B cell (primary cell): ENCODE measurements around the gene TMEM176A. TPM values are rescaled to one million over a fixed set of nuclear protein-coding genes. Genes with fewer than 3 reads are reported as not detected.

Experiments used
- ATAC-seq: fragments of 200-7000 bp; cut with Tn5 transposase; one replicate; pipeline ENCODE4 v1.10.0; 2021; ENCODE audit warnings: low read depth, mild to moderate bottlenecking, moderate number of reproducible peaks, moderate library complexity
- CTCF ChIA-PET: fragments of 350-600 bp; sonication (Branson Sonifier 250); formaldehyde crosslinking; loops from one replicate; lab custom pipeline; 2021; ENCODE audit warnings: antibody characterized with exemption, inconsistent platforms; lab: Charles Lee
- POLR2A ChIA-PET: fragments of 350-600 bp; sonication (Branson Sonifier 250); formaldehyde crosslinking; loops from one replicate; lab custom pipeline; 2021; ENCODE audit warnings: antibody characterized with exemption; lab: Charles Lee
- DNase-seq: peaks from one replicate; pipeline ENCODE4 v3.0.0; 2013
- H2AFZ ChIP-seq: 2 replicates; pipeline ENCODE4 v1.6.1; 2012; ENCODE audit warnings: mild to moderate bottlenecking, low read depth, low read length; ENCODE audit not compliant: insufficient read depth, poor library complexity, severe bottlenecking
- H3K27ac ChIP-seq, 2 donors: 1 replicate in 1 of 2; 2 replicates in 1 of 2; pipeline ENCODE4 v1.5.1; 2012 to 2013; ENCODE audit warnings: low read length in 2 of 2, mild to moderate bottlenecking in 2 of 2, moderate library complexity in 1 of 2
- H3K27me3 ChIP-seq, 4 experiments: fragments of 200-600 bp in 1 of 4; sonication (generic) in 1 of 4; replicated peaks in 1 of 4; 1 replicate in 2 of 4; 2 replicates in 2 of 4; pipeline versions ENCODE4 v1.6.1 to v1.7.0; 2013 to 2016; ENCODE audit warnings: low read length in 3 of 4, mild to moderate bottlenecking in 2 of 4, mixed read lengths in 1 of 4, moderate library complexity in 1 of 4; ENCODE audit not compliant: insufficient read depth in 4 of 4, control insufficient read depth in 3 of 4; ENCODE audit errors: control extremely low read depth in 1 of 4
- H3K36me3 ChIP-seq, 2 experiments: replicated peaks in 1 of 2; 1 replicate in 1 of 2; 2 replicates in 1 of 2; pipeline versions ENCODE4 v1.6.1 to v1.7.1; 2013; ENCODE audit warnings: low read length in 1 of 2; ENCODE audit not compliant: insufficient read depth in 2 of 2, control insufficient read depth in 1 of 2; ENCODE audit errors: control extremely low read depth in 1 of 2, extremely low read depth in 1 of 2
- H3K4me1 ChIP-seq, 2 donors: fragments of 200-600 bp in 1 of 2; sonication (generic) in 1 of 2; 1 replicate in 1 of 2; 2 replicates in 1 of 2; pipeline versions ENCODE4 v1.5.1 to v1.6.1; 2013 to 2017; ENCODE audit warnings: low read length in 2 of 2; ENCODE audit not compliant: control insufficient read depth in 2 of 2, insufficient read depth in 2 of 2
- H3K4me2 ChIP-seq: replicated peaks from 2 replicates; pipeline ENCODE3; 2012; ENCODE audit warnings: mild to moderate bottlenecking, low read depth, low read length; ENCODE audit not compliant: poor library complexity, severe bottlenecking
- H3K4me3 ChIP-seq, 5 experiments: fragments of 200-600 bp in 1 of 5; sonication (generic) in 1 of 5; 1 replicate in 3 of 5; 2 replicates in 2 of 5; pipeline versions ENCODE4 v1.5.1 to v1.7.0; 2011 to 2016; ENCODE audit warnings: low read length in 4 of 5, mild to moderate bottlenecking in 4 of 5, low read depth in 2 of 5, control low read depth in 1 of 5, moderate library complexity in 1 of 5; ENCODE audit not compliant: insufficient read depth in 1 of 5; ENCODE audit errors: control extremely low read depth in 1 of 5, extremely low read depth in 1 of 5
- H3K79me2 ChIP-seq: fragments of 200-600 bp; sonication (generic); one replicate; pipeline ENCODE4 v1.6.0; 2016; ENCODE audit warnings: low read length; ENCODE audit not compliant: control insufficient read depth, insufficient read depth
- H3K9ac ChIP-seq: fragments of 200-600 bp; sonication (generic); 2 replicates; pipeline ENCODE4 v1.6.1; 2017; ENCODE audit warnings: mild to moderate bottlenecking, low read length, moderate library complexity
- H3K9me3 ChIP-seq, 3 donors: one replicate each; pipeline versions ENCODE4 v1.6.1 to v1.7.1; 2013; ENCODE audit warnings: low read length in 2 of 3; ENCODE audit not compliant: control insufficient read depth in 2 of 3, insufficient read depth in 1 of 3; ENCODE audit errors: control extremely low read depth in 1 of 3
- H4K20me1 ChIP-seq: 2 replicates; pipeline ENCODE4 v1.6.0; 2012; ENCODE audit warnings: mild to moderate bottlenecking, low read length; ENCODE audit not compliant: insufficient read depth, control insufficient read depth, poor library complexity, severe bottlenecking
- H3K27ac Mint-ChIP-seq: one replicate; pipeline ENCODE4 v1.8.0; 2021; ENCODE audit warnings: mixed read lengths
- H3K27me3 Mint-ChIP-seq: one replicate; pipeline ENCODE4 v1.8.0; 2021; ENCODE audit warnings: mixed read lengths
- H3K4me1 Mint-ChIP-seq: one replicate; pipeline ENCODE4 v1.8.0; 2021; ENCODE audit warnings: mixed read lengths
- H3K4me3 Mint-ChIP-seq: one replicate; pipeline ENCODE4 v1.8.0; 2021; ENCODE audit warnings: mixed read lengths
- H3K9me3 Mint-ChIP-seq: one replicate; pipeline ENCODE4 v1.8.0; 2022; ENCODE audit warnings: mixed read lengths; ENCODE audit not compliant: insufficient read depth
- CTCF ChIP-seq: fragments of 200-600 bp; IDR thresholded peaks from one replicate; pipeline ENCODE4 v1.8.0; 2022; ENCODE audit warnings: antibody characterized with exemption, mild to moderate bottlenecking
- EZH2 ChIP-seq: IDR thresholded peaks from 2 replicates; pipeline ENCODE4 v1.6.1; 2012; ENCODE audit warnings: borderline replicate concordance, low read depth, mild to moderate bottlenecking, moderate library complexity, low read length; ENCODE audit not compliant: insufficient read depth, poor library complexity, severe bottlenecking
- WGBS: methylation state at CpG from one replicate; pipeline ENCODE4 v1.1.5; 2013; ENCODE audit warnings: missing lambda C conversion rate; ENCODE audit not compliant: insufficient coverage; 5-methylcytosine and 5-hydroxymethylcytosine counted together
- intact Hi-C: fragments of 100-400 bp; cut with micrococcal nuclease; formaldehyde crosslinking; loops from one replicate; pipeline ENCODE4 v1.10.0; 2022
- polyA plus RNA-seq: library from polyadenylated mRNA; depleted of rRNA; stranded (reverse); fragments of >200 nt; gene quantifications from 2 replicates; pipeline ENCODE4 v1.2.3, GENCODE V29; 2012
- total RNA-seq, 2 donors: library from RNA; stranded (reverse); fragments of 120-200 nt in 1 of 2; gene quantifications; 1 replicate in 1 of 2; 2 replicates in 1 of 2; pipeline versions ENCODE4 v1.2.3 to v1.2.4, GENCODE V29; 2013 to 2022

Gene TMEM176A
- total and polyA plus RNA-seq, 2 donors (not counting 1 experiment from before 2014, with no cell fraction given), result 1.1 TPM; not detected in 1

- Mint-ChIP-seq H3K27me3 (peaks cover 49% of the 10 kb centered on the region), H3K4me1 (no peaks in the 10 kb centered on the region), H3K27ac (no peak overlapping the region), H3K9me3 (no peaks in the 10 kb centered on the region), H3K4me3 (no peak overlapping the region)
- intact Hi-C loops, result no loop called here
- Histone ChIP-seq H3K4me3 (no peak overlapping the region), H3K4me2 (no peak overlapping the region), H3K27ac (no peak overlapping the region), H3K4me1 (no peaks in the 10 kb centered on the region), H3K79me2 (no peaks in the 10 kb centered on the region), H3K9me3 (peaks cover 0 to 1% (median 0%) of the 10 kb centered on the region in 3 donors), H3K9ac (no peak overlapping the region), H3K27me3 (peaks cover 0 to 11% (median 5%) of the 10 kb centered on the region in 4 experiments), H4K20me1 (no peaks in the 10 kb centered on the region), H2AFZ (no peak overlapping the region), H3K36me3 (no peaks in the 10 kb centered on the region)
- WGBS, result 100% methylated on average over 1 of the region's 1 CpG
- CTCF ChIA-PET, result interaction anchor here (0.6 kb wide), 1 partner anchor 15 kb away, joined by 3 read pairs; no protein-coding TSS in a partner anchor
- DNase-seq, result no peak
- ATAC-seq, result no peak
- TF ChIP-seq CTCF (no peak), EZH2 (no peak)
- POLR2A ChIA-PET, result no interaction called here
Measured at GRCh38 chr7:150829426-150829825, 28.9 kb downstream of the TMEM176A start.

GRCh38 chr7:150830937-150831336 is 30.4 kb downstream of the TMEM176A start:
- intact Hi-C loops, result no loop called here
- POLR2A ChIA-PET, result no interaction called here
- CTCF ChIA-PET, result no interaction called here

More at GRCh38 chr7:150830937-150831336, 30.4 kb downstream of the TMEM176A start:
- no peak overlapping the region for H3K4me3 Mint-ChIP-seq
- no peaks in the 10 kb centered on the region for H3K4me1 Mint-ChIP-seq
- H3K4me1 ChIP-seq, result no peaks in the 10 kb centered on the region
- no peak for TF ChIP-seq EZH2
- no peak for TF ChIP-seq CTCF
- peaks cover 52% of the 10 kb centered on the region for H3K27me3 Mint-ChIP-seq
- H4K20me1 ChIP-seq, result no peaks in the 10 kb centered on the region
- no peaks in the 10 kb centered on the region for H3K9me3 Mint-ChIP-seq
- DNase-seq, result no peak
- H3K4me3 ChIP-seq, result no peak overlapping the region
- no peak for ATAC-seq
- 0% methylated on average over 1 of the region's 1 CpG for WGBS
- no peak overlapping the region for H3K9ac ChIP-seq
- H3K4me2 ChIP-seq, result no peak overlapping the region
- peaks cover 0 to 1% (median 0%) of the 10 kb centered on the region in 3 donors for H3K9me3 ChIP-seq
- H3K27me3 ChIP-seq, result peaks cover 0 to 11% (median 5%) of the 10 kb centered on the region in 4 experiments
- no peaks in the 10 kb centered on the region for H3K79me2 ChIP-seq
- no peak overlapping the region for H2AFZ ChIP-seq
- no peaks in the 10 kb centered on the region for H3K36me3 ChIP-seq
- H3K27ac ChIP-seq, result no peak overlapping the region
- H3K27ac Mint-ChIP-seq, result no peak overlapping the region
